ENCODE data around the gene FAM149A.

The FAM149A gene

DNA sequence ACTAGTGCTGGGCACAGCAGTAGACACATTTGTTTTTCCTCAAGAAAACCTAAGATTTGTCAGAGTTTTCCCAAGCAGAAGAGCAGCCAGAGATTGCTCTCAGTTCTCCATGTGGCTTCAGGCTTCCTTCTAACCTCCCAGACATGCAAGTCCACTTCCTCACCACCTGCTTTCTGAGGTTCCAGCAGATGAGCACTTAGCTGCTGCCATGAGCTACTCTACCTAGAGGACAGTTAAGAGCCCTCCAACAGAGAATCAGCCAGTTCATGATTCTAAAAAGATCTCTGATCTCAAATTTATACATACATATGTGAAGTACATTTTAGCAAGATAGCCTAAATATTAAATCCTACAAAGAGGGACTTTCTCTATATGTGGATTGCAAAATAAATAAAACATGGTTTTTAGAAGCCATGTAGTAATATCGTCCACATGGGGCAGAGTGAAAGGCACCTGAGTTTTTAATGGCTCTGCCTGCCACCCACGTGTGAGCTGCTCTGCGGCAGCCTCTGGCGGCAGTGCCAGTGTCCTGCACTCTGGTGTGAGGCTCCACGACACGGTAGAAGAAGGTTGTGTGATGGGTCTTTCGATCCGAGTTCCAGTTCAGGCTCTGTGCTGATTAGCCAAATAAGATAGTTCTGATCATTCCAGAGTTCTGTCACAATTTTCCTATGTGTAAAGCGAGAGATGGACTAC, 97.2 kb downstream of the FAM149A start:
- DNase-seq (ENCODE audit: low spot score), result peak; percentile 58
- no peak for TF ChIP-seq CTCF (IDR thresholded peaks at IDR 0.05; ENCODE audit: extremely low read depth, missing control alignments)

- DNase-seq (ENCODE audit: low spot score), result no peak
- no peak for TF ChIP-seq CTCF (IDR thresholded peaks at IDR 0.05; ENCODE audit: extremely low read depth, missing control alignments)
Measured at GRCh38 chr4:186202490-186203140, 98.1 kb downstream of the FAM149A start.

DNA sequence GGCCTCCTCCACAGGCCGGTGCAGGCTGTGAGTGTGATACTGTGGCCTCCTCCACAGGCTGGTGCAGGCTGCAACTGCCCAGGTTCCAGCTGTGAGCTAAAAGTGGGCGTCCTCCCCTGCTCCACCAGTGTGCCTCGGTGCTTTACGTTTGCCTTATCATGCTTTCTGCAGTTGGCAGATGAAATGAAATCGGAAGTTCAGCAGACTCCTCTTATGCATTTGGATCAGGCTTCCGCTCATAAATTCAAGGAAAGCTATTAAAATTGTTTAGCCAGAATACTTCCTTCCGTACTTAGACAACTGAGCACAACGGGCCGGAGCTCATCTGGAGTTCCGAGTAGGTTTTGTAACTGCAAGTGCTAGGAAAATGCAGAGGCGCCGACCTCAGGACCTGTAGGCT, 98.9 kb downstream of the FAM149A start:
- no peak for TF ChIP-seq CTCF (IDR thresholded peaks at IDR 0.05; ENCODE audit: extremely low read depth, missing control alignments)
- no peak for DNase-seq (ENCODE audit: low spot score)

DNA sequence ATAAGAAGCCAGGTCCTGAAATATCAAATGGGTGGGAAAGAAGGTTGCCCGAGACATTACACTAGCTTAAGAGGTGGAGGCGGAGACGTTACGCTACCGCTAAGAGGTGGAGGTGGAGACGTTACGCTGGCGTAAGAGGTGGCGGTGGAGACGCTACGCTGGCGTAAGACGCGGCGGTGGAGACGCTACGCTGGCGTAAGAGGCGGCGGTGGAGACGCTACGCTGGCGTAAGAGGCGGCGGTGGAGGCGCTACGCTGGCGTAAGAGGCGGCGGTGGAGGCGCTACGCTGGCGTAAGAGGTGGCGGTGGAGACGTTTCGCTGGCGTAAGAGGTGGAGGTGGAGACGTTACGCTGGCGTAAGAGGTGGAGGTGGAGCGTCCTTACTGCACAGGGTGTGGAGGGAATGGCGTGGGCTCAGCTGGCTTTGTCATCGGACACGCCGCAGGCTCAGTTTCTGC, 99.6 kb downstream of the FAM149A start:
- no peak for TF ChIP-seq CTCF (IDR thresholded peaks at IDR 0.05; ENCODE audit: extremely low read depth, missing control alignments)
- DNase-seq (ENCODE audit: low spot score), result no peak

DNA sequence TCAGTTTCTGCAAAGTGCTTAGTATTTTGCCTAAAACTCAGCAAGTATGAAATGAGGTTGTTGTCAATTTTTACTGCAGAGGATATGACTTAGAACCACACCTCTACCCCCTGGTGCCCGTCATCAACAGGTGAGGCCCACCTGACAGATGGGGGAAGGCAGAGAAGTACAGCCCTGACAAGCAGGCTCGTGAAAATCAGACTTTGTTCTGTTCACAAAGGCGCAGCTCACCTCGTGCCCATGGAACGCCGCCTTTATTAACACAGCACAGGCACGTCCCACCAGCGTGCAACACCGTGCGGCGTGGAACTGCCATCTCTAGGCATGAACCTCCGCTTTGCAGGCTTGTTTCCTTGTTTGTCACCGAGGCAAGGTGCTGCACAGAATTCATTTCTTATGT, 100.2 kb downstream of the FAM149A start:
- no peak for DNase-seq (ENCODE audit: low spot score)
- no peak for TF ChIP-seq CTCF (IDR thresholded peaks at IDR 0.05; ENCODE audit: extremely low read depth, missing control alignments)

DNA sequence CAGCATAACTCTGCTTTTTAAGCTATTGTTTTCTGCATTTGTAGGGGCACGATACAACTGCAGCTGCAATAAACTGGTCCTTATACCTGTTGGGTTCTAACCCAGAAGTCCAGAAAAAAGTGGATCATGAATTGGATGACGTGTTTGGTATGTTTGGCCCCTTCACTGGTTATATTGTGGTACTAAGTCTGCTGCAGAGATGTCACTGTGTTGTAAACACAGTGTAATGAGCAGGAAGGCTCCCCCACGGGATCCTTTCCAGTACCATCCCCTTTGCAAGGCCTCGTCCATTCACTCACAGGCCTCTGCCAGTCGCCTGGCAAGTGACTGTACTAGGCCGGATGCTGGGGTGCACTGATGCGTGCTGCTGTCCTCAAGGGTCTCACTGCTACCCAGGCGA, 100.7 kb downstream of the FAM149A start:
- TF ChIP-seq CTCF (IDR thresholded peaks at IDR 0.05; ENCODE audit: extremely low read depth, missing control alignments), result no peak
- DNase-seq (ENCODE audit: low spot score), result no peak

- DNase-seq (ENCODE audit: low spot score), result no peak
- TF ChIP-seq CTCF (IDR thresholded peaks at IDR 0.05; ENCODE audit: extremely low read depth, missing control alignments), result no peak
Measured at GRCh38 chr4:186216465-186217024, 112.0 kb downstream of the FAM149A start.
